WTC11 (cell line): Measurements from ENCODE around the gene IQGAP2.

Experiments used
- CBFB ChIP-seq: sonication (generic); formaldehyde crosslinking; IDR thresholded peaks from 2 replicates; pipeline ENCODE4 v1.8.1; 2022; ENCODE audit warnings: mild to moderate bottlenecking, low read depth, missing genetic modification reagents
- E2F1 ChIP-seq: sonication (generic); formaldehyde crosslinking; IDR thresholded peaks from 2 replicates; pipeline ENCODE4 v1.8.0; 2022; ENCODE audit warnings: mild to moderate bottlenecking, missing genetic modification reagents
- ETV6 ChIP-seq: sonication (generic); formaldehyde crosslinking; IDR thresholded peaks from 2 replicates; pipeline ENCODE4 v1.8.1; 2022; ENCODE audit warnings: mild to moderate bottlenecking, missing genetic modification reagents
- FOXP1 ChIP-seq: sonication (generic); formaldehyde crosslinking; IDR thresholded peaks from 2 replicates; pipeline ENCODE4 v1.8.0; 2022; ENCODE audit warnings: missing genetic modification reagents, mild to moderate bottlenecking, moderate library complexity, borderline replicate concordance
- GTF2I ChIP-seq: fragments of 250-450 bp; sonication (Bioruptor Pico); conservative IDR thresholded peaks from 2 replicates; pipeline ENCODE4 v1.4.0; 2021; ENCODE audit warnings: mild to moderate bottlenecking
- IRF2 ChIP-seq: sonication (generic); formaldehyde crosslinking; IDR thresholded peaks from 2 replicates; pipeline ENCODE4 v1.8.0; 2022; ENCODE audit warnings: low read depth, missing genetic modification reagents, borderline replicate concordance
- MAX ChIP-seq: sonication (generic); formaldehyde crosslinking; IDR thresholded peaks from 2 replicates; pipeline ENCODE4 v1.8.0; 2022; ENCODE audit warnings: mild to moderate bottlenecking, missing genetic modification reagents
- TEAD4 ChIP-seq: sonication (generic); formaldehyde crosslinking; IDR thresholded peaks from 2 replicates; pipeline ENCODE4 v1.8.0; 2022; ENCODE audit warnings: mild to moderate bottlenecking, missing genetic modification reagents
- ZBTB21 ChIP-seq: sonication (generic); formaldehyde crosslinking; IDR thresholded peaks from 2 replicates; pipeline ENCODE4 v1.8.1; 2023; ENCODE audit warnings: mild to moderate bottlenecking, missing genetic modification reagents, borderline replicate concordance
- ZNF121 ChIP-seq: sonication (generic); formaldehyde crosslinking; IDR thresholded peaks from 2 replicates; pipeline ENCODE4 v1.8.0; 2023; ENCODE audit warnings: missing genetic modification reagents
- ZNF232 ChIP-seq: sonication (generic); formaldehyde crosslinking; IDR thresholded peaks from 2 replicates; pipeline ENCODE4 v1.8.0; 2022; ENCODE audit warnings: mild to moderate bottlenecking, missing genetic modification reagents
- TF ChIP-seq, protein P1 (sequence below): fragments of 200-600 bp; IDR thresholded peaks from 2 replicates; pipeline ENCODE4 v1.8.0; 2022; ENCODE audit warnings: antibody characterized with exemption
- TF ChIP-seq, protein P2 (sequence below): sonication (generic); formaldehyde crosslinking; IDR thresholded peaks from 2 replicates; pipeline ENCODE4 v1.8.0; 2022; ENCODE audit warnings: mild to moderate bottlenecking, missing genetic modification reagents

- TF ChIP-seq TEAD4 (CRISPR knock-in tag) (no peak), MAX (CRISPR knock-in tag) (no peak), FOXP1 (no peak), ZNF232 (CRISPR knock-in tag) (no peak), IRF2 (CRISPR knock-in tag) (no peak), ZBTB21 (no peak), E2F1 (CRISPR knock-in tag) (no peak), ETV6 (CRISPR knock-in tag) (no peak), ZNF121 (no peak), CBFB (CRISPR knock-in tag) (no peak), GTF2I (CRISPR knock-in tag) (no peak)
- TF ChIP-seq, protein P1, sequence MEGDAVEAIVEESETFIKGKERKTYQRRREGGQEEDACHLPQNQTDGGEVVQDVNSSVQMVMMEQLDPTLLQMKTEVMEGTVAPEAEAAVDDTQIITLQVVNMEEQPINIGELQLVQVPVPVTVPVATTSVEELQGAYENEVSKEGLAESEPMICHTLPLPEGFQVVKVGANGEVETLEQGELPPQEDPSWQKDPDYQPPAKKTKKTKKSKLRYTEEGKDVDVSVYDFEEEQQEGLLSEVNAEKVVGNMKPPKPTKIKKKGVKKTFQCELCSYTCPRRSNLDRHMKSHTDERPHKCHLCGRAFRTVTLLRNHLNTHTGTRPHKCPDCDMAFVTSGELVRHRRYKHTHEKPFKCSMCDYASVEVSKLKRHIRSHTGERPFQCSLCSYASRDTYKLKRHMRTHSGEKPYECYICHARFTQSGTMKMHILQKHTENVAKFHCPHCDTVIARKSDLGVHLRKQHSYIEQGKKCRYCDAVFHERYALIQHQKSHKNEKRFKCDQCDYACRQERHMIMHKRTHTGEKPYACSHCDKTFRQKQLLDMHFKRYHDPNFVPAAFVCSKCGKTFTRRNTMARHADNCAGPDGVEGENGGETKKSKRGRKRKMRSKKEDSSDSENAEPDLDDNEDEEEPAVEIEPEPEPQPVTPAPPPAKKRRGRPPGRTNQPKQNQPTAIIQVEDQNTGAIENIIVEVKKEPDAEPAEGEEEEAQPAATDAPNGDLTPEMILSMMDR: no peak
- TF ChIP-seq, protein P2, sequence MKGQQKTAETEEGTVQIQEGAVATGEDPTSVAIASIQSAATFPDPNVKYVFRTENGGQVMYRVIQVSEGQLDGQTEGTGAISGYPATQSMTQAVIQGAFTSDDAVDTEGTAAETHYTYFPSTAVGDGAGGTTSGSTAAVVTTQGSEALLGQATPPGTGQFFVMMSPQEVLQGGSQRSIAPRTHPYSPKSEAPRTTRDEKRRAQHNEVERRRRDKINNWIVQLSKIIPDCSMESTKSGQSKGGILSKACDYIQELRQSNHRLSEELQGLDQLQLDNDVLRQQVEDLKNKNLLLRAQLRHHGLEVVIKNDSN (CRISPR knock-in tag): no peak
These were observed 320.8 kb downstream of the IQGAP2 start for GRCh38 chr5:76723906-76724305.
